Mesothelial cell of epicardium (in vitro differentiated cells): Measurements from ENCODE around the gene LPXN. TPM values are rescaled to one million over a fixed set of nuclear protein-coding genes. Genes with fewer than 3 reads are reported as not detected.

Experiments used
- DNase-seq, 2 experiments: peaks; one replicate each; pipeline ENCODE4 v3.0.0; 2021; ENCODE audit warnings: low spot score in 2 of 2; ENCODE audit not compliant: unreplicated experiment in 2 of 2
- H3K27ac Mint-ChIP-seq: 2 replicates; pipeline ENCODE4 v1.8.0; 2021; ENCODE audit warnings: mixed read lengths
- H3K27me3 Mint-ChIP-seq: 2 replicates; pipeline ENCODE4 v1.8.0; 2021; ENCODE audit warnings: low read depth, mixed read lengths
- H3K36me3 Mint-ChIP-seq: 2 replicates; pipeline ENCODE4 v1.8.0; 2021; ENCODE audit warnings: mixed read lengths
- H3K4me1 Mint-ChIP-seq: 2 replicates; pipeline ENCODE4 v1.8.0; 2021; ENCODE audit warnings: mixed read lengths
- H3K4me3 Mint-ChIP-seq: 2 replicates; pipeline ENCODE4 v1.8.0; 2021; ENCODE audit warnings: mild to moderate bottlenecking, moderate library complexity, mixed read lengths
- H3K9me3 Mint-ChIP-seq: 2 replicates; pipeline ENCODE4 v1.8.0; 2021; ENCODE audit warnings: mixed read lengths
- total RNA-seq: library from RNA; stranded (reverse); gene quantifications from 3 replicates; pipeline ENCODE4 v1.2.1, GENCODE V29; 2021
- TF ChIP-seq, protein P1 (sequence below): fragments of 200-600 bp; sonication (generic); IDR thresholded peaks from one replicate; pipeline ENCODE4 v1.5.0; 2021; ENCODE audit warnings: antibody characterized with exemption; ENCODE audit not compliant: unreplicated experiment

LPXN gene
- total RNA-seq, 1 donor from 2014 or later, result 5.8 TPM

DNA sequence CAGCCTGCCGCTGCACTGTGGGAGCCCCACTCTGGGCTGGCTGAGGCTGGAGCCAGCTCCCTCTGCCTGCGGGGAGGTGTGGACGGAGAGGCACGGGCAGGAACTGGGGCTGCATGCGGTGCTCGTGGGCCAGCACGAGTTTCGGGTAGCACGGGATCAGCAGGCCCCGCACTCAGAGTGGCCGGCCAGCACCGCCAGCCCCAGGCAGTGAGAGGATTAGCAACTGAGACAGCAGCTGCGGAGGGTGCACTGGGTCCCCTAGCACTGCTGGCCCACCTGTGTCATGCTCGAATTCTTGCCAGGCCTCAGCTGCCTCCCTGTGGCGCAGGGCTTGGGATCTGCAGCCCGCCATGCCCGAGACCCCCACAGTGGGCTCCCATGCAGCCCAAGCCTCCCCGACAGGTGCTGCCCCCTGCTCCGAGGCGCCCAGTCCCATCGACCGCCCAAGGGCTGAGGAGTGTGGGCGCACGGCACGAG is 43.8 kb downstream of the LPXN start:
- Mint-ChIP-seq H3K36me3 (peaks cover 32% of the 10 kb centered on the region), H3K9me3 (peaks cover 12% of the 10 kb centered on the region), H3K4me1 (no peaks in the 10 kb centered on the region), H3K27ac (no peak overlapping the region), H3K27me3 (no peaks in the 10 kb centered on the region), H3K4me3 (no peak overlapping the region)
- no peak for DNase-seq
- TF ChIP-seq, protein P1, sequence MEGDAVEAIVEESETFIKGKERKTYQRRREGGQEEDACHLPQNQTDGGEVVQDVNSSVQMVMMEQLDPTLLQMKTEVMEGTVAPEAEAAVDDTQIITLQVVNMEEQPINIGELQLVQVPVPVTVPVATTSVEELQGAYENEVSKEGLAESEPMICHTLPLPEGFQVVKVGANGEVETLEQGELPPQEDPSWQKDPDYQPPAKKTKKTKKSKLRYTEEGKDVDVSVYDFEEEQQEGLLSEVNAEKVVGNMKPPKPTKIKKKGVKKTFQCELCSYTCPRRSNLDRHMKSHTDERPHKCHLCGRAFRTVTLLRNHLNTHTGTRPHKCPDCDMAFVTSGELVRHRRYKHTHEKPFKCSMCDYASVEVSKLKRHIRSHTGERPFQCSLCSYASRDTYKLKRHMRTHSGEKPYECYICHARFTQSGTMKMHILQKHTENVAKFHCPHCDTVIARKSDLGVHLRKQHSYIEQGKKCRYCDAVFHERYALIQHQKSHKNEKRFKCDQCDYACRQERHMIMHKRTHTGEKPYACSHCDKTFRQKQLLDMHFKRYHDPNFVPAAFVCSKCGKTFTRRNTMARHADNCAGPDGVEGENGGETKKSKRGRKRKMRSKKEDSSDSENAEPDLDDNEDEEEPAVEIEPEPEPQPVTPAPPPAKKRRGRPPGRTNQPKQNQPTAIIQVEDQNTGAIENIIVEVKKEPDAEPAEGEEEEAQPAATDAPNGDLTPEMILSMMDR, result no peak

- Mint-ChIP-seq H3K27me3 (no peaks in the 10 kb centered on the region), H3K27ac (no peak overlapping the region), H3K4me3 (no peak overlapping the region), H3K36me3 (peaks cover 22% of the 10 kb centered on the region), H3K4me1 (no peaks in the 10 kb centered on the region), H3K9me3 (peaks cover 5% of the 10 kb centered on the region)
- TF ChIP-seq, protein P1, result no peak
- no peak for DNase-seq
These were observed 45.4 kb downstream of the LPXN start for GRCh38 chr11:58530236-58530635.

DNA sequence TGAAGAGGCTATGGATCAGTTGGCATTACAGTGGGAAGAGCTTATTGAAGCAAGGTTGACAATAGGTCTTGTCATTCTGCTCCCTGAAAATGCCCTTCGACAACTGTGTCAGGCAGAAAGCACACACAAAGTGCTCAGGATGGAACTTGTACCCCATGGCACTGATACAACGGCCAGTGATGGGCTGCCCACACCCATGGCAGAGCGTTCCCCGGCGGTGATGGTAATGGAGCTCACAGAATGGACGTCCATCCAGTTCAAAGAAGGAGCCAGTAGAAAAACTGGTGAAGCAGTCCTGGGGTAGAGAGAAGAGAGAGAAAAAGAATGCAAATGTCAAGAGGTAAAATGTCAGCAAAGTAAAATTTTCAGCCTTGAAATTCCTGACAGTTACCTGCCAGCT is 48.2 kb downstream of the LPXN start:
- Mint-ChIP-seq H3K27me3 (no peaks in the 10 kb centered on the region), H3K36me3 (peaks cover 13% of the 10 kb centered on the region), H3K4me3 (no peak overlapping the region), H3K4me1 (peaks cover 6% of the 10 kb centered on the region), H3K9me3 (peaks cover 5% of the 10 kb centered on the region), H3K27ac (no peak overlapping the region)
- TF ChIP-seq, protein P1, result no peak
- DNase-seq, result no peak

- Mint-ChIP-seq H3K27ac (no peak overlapping the region), H3K9me3 (peaks cover 5% of the 10 kb centered on the region), H3K4me3 (no peak overlapping the region), H3K4me1 (peaks cover 6% of the 10 kb centered on the region), H3K27me3 (peaks cover 3% of the 10 kb centered on the region), H3K36me3 (peaks cover 13% of the 10 kb centered on the region)
- DNase-seq, result no peak
- TF ChIP-seq, protein P1, result no peak
These were observed 48.9 kb downstream of the LPXN start for GRCh38 chr11:58526721-58527120.

DNA sequence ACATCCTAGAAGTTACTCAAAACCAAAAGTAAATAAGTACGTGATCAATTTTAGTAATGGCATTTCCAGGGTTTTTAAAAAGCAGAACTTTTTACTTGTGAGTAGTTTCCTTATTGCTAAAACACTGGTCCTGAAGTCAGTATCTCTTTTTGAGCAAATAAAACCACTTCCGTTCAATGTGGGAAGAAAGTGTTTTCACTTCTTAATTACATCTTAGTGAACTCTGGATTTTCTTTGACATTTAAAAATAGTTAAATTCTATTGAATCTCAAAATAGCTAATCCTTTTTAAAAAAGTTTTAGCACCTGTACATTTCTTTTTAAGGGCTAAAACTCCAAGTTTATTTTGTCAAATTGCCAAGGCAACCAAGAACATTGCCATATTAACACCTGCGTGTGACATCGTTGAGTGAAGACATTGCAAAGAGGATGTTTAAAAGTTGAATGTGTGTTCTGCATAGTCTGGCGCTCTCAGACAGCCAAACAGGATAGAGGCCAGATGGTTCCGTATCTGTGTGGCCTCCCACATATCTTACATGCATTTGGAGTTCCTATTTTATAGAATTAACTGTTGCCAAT is 50.5 kb downstream of the LPXN start:
- H3K4me1 Mint-ChIP-seq, result peaks cover 6% of the 10 kb centered on the region
- H3K27ac Mint-ChIP-seq, result no peak overlapping the region
- no peaks in the 10 kb centered on the region for H3K9me3 Mint-ChIP-seq
- DNase-seq, result no peak
- H3K27me3 Mint-ChIP-seq, result peaks cover 17% of the 10 kb centered on the region
- TF ChIP-seq, protein P1, result no peak
- H3K36me3 Mint-ChIP-seq, result peaks cover 5% of the 10 kb centered on the region
- no peak overlapping the region for H3K4me3 Mint-ChIP-seq
